HG03342 (cell line): ENCODE data around the gene GULP1.
"Not testable (repeated sequence)": the region's sequence is repeated elsewhere in the genome, so short reads cannot be mapped to it uniquely, and the experiment has no call there.

Experiments
- ATAC-seq: cut with Tn5 transposase; IDR thresholded peaks from one replicate; pipeline ENCODE4 v1.9.1; 2021; ENCODE audit warnings: mild to moderate bottlenecking, moderate library complexity; ENCODE audit not compliant: unreplicated experiment

Gene GULP1

DNA sequence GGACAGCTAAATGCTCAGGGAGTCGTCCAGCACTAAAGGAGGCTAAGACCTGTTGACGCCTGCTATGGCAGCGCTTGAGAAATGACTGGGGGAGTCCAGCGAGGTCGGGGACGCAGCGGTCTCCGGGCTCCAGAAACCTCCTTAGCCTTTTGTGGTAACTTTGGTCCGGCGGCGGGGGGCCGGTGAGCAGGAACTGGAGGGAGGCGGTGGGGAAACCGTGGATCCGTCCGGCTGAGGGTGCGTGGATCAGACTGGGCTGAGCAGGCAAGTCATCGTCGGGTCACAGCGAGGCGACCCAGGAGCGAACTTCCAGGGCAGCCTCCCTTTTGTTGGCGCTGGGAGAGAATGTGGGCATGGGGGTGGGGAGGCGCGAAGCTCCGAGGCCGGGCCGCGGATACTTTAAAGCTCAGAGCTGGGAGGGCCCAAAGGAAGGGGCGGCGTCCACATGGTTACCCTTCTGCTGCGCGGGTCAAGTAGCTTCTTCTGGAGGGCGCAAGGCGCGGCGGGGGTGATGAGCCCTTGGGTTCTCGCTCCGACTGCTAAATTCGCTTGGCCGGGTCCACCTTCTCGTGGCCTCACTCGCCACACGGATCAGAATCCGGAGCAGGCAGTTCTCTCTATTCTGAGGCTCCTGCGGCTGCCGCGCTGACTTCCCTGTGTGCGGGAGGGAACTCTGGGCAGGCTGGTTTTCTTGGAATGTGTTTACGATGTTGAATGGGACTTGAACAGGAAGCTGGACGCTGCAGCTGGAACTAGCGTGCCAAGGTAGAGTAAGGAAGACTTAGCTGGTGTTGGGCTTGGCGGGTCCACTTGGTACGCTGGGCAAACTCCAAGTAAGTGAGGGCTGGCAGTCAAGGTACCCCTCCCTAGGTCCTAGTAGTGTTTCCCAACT, 920 bp downstream of the GULP1 start:
- no peak for ATAC-seq

DNA sequence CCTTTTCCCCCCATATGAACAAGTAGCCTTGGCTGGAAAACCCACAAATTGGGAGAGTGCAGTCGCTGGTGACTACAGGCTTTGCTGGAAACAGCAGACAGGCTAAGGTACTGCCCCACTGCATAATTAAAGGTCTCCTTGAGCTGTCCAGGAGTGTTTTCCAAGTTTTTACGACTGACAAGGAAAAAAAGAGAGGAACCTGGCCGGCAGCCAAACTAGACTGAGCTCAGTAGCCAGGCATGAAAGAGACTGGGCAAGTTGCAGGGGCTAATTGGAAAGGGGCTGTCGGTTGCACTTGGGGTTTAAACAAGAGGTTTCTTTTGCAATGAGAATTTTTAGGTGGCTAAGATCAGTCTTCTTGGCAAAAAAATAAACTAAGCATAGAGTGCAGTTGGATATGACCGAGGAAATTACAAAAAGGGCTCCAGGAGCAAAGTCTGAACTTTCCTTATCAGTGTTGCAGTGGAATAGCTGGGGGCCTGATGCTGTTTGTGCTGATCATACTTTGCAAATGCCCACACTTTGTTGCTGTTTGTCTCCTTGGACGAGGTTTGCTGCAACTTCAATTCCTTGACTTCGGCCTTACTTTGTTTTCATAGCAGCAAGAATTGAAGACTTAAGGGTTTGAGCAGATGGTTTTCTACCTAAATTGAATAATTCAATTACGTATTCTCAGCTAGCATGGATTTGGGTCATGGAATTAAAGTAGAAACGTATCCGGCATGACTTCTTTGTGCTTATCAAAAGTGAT, 2.1 kb downstream of the GULP1 start:
- ATAC-seq, result no peak

DNA sequence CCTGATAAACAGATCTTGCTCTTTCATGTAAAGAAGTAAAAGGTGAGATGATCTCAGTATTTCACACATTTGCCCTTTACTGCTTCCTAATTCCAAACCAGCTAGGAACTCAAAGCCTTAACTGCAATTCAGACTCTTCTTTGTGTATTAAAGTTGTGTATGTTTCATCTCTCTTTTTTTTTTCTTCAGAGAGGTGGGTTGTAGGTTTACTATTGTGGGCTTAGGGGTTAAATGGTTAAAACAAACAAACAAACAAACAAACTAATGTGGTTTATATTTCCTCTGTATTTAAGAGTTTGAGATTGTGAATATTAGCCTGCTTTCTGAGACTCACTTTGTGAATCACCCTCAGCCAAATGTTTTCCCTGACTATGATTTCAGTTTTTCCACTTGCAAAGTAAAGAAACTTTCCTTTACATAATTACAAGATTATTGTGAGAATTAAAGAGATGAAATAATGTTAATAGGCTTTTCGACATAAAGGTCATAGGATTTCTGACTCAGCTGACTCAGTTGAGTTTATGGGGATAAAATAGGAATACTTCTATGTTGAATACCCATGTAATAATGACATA, 2.8 kb downstream of the GULP1 start:
- ATAC-seq, result no peak

DNA sequence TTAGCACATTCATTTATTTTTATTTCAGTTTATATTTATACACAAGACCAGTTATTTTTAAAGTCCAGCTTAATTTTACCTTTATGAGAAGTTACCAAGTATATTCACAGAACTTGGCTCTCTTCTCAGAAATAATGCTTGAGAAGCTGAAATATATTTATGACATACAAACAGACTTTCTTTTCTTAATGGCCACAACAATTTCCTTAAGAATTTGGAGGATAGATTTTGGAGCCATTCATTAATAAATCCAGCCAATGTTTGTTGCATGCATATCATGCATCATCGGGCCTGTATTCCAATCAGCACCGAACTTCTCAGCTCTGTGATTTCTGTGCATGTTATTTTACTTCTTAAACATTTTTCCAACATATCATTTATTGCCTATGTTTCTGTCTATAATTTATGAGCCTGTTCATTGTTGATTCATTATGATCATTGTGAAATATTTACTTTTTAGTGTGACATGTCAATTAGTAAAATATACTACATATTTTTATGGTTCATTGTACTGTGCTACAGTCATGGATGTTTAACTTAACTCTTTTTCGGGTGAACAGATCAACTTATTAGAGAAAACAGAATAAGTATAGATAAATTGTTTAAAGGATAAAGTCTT, 3.5 kb downstream of the GULP1 start:
- ATAC-seq, result no peak

DNA sequence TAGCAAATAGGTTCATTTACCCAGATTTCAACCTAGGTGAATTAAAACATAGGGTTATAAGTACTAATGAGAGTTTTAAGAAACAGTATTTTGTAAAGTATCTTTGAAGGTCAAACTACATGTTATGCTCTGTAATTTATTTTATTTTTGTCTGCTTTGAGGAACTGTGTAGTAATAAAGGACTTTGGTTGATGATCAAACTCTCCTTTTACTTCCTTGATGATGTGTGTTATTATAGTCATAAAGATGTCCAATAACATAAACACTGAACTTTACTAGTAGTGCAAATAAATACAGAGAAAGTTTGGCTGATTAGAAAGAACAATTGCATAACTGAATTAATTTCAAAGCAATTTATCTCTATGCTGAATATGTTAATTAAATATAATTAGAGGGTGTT, 6.3 kb downstream of the GULP1 start:
- no peak for ATAC-seq

DNA sequence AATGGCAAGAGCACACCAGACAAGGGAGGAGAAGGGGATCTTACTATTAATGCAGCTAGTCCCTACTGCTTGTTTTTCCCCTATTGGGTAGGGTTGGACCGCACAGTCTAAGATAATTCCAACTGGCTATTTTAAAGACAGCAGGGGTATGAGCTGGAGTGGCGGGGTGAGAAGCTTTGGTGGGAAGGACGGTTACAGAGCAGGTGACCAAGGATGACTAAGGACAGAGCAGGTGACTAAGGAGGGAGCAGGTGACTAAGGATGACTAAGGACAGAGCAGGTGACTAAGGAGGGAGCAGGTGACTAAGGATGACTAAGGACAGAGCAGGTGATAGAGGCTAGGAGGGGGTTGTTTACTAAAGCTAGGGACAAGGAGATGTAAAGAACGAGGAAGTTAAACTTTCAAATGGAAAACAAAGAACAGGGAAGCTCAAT, 7.3 kb downstream of the GULP1 start:
- ATAC-seq, result not testable (repeated sequence)

DNA sequence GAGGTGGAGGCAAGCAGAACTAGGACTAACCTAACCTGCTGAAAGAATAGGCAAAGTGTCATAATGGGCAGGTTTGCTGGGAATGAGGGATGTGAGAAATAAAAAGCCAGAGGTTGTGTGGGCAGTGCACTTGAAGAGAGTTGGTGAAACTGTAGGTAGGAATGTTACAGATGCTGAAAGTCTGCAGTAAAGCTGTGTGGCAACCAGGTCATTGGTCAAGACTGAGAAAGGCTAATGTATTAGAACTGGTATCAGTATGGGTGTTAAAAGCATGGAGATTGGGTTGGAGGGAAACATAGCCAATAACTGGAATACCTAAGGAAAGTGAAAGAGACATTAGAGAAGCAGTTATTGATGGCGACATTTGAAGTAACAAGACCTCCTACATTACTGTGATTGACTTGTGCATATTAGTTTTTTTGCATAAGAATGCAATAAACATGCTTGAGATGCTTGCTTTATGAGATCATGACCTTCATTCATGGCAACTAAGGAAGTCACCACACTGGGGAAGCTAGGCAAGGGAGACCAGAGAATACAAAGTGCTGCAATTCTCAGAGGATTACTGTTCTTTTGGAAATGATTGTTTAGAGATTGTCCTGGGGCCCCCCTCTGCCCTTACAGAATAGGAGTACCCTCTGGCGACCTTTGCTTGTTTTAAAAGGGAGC, 11.8 kb downstream of the GULP1 start:
- no peak for ATAC-seq

DNA sequence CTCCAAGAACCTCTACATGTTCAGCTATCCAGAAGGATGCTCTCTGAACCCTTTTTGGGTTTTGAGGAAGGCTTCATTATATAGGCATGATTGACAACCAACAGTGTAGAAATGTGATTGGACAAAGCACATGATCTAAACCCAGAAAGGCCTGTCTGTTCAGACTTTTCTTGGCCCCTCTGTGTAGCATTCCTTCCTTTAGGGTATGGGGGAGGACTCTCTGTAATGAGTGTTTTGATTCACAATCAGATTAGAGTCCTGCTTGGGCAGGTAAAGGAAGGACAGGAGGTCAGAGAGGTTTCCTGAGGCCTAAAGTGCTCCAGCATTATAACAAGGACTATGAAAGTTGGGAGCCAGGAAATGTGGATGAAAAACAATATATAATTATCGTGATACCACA, 13.6 kb downstream of the GULP1 start:
- ATAC-seq, result no peak

DNA sequence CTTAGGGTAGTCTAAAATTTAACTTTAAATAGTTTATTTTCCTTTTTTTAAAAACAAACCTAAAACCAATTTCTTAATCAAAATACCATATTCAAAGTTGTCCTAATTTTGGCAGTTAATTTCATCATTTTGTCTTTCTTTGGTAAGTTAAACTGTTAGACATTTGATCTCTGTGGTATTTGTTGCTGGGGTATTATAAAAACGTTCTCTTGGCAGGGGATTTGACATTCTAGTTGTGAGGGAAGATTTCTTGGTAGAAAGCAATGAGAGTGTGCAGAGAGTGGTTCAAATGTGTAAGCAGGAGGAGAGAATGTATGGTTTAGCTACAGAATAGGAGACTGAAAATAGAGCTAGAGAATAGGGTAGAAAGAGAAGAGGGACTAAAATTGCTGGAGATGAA, 14.6 kb downstream of the GULP1 start:
- ATAC-seq, result no peak

DNA sequence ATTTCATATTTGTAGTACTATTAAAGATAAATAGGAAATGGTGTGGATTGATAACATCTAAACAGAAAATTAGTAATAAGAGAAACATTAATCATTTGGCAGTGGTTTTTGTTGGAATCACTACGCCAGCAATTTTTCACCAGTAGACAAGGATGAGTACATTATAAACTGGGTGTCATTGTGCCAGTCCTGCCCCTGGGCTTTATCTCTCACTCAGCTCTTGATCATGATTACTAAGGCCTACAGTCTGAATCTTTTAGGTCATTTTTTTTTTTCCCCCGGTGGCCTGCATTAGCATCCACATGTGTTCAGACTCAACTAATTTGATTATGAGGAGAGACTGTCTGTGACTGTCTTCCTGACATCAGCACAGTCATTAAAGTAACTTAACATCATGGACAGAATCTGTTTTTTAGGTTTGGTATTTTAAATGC, 16.2 kb downstream of the GULP1 start:
- ATAC-seq, result no peak

DNA sequence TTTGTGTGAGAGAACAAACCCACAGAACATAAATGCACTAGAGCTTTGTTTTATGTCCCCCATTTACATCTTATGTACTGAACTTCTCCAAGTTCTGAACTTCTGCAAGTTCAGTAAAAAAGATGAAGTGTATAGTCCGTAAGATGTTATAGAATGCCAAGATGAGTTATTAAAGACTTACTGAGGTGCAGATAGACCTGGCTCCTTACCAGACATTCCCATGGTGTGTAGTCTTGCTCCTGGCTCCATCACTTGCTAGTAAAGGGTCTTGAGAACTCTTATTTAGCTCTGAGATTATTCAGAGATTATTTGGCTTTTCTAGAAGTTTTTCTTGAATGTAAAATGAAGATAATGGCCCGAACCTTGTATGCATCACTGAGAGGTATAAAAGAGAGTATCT, 16.8 kb downstream of the GULP1 start:
- no peak for ATAC-seq

DNA sequence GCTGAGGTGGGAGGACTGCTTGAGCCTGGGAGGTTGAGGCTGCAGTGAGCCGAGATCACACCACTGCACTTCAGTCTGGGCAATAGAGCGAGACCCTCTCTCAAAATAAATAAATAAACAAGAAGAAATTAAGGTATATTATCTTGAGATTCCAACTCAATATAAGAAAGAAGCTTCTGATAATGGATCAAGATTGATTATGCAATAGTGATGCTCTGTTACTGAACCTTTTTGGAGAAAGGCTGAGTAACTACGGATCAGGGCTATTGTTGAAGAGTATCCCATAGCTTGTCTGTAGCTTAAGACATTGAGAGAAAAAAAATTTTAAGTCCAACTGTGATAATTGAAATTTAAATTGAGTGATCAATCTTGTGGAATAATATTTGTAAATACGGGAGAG, 17.7 kb downstream of the GULP1 start:
- no peak for ATAC-seq

DNA sequence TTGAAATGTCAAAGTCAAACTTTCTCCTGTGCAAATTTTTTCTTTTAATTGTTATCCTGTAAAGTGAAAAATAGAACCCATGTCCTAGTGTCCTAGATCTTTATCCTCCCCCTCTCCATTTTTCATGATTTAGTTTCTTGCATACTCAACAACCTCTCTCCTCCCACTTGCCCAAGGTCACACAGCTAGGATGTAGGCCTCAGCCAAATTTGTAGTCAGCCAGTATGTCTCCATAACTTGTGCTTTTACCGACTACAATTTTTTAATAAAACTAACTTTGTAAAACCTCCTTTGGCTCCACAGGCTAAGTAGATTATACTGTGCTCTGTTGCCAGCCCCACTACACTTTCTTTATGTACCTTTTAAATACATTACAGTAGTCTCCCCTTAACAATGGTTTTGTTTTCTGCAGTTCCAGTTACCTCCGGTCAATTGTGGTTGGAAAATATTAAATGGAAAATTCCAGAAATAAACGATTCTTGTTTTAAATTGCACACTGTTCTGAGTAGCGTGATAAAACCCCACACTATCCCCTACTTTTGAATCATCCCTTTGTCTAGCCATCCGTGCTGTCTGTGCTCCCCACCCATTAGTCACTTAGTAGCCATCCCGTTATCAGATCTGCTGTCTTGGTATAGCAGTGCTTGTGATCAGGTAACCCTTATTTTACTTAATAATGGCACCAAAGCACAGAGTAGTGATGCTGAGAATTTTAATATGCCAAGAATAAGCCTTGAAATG, 22.8 kb downstream of the GULP1 start:
- ATAC-seq, result no peak

DNA sequence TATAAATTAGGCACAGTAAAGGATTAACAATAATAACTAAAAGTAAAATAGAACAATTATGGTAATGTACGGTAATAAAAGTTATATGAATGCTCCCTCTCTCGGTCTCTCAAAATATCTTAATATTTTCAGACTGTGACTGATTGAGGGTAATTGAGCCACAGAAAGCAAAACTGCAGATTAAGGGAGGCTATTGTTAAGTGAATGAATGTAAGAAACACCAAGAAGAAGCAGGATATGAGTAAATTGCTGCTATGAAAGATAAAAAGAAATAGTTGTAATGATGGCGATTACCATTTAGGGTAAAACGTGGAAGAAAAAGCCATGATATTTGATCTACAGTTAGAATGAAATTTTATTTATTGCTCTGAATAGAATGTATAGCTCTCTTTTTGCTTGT, 24.1 kb downstream of the GULP1 start:
- no peak for ATAC-seq

DNA sequence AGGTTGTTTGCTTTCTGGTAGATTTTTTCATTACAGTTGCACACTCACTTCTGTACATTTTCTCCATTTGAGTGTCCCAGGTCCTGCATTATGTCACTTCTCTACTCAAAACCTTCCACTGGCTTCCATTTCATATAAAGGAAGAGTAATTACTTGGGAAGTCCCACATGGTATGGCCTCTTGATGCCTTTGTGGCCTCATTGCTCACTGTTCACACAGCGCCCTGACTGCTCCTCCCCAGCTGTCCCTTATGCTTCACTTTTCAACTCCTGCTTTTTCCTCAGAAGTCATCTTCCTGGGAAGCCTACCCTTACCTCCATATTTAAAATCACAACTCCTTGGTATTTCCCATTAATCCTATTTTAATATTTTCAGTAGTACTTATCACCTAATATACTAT, 24.7 kb downstream of the GULP1 start:
- ATAC-seq, result no peak

DNA sequence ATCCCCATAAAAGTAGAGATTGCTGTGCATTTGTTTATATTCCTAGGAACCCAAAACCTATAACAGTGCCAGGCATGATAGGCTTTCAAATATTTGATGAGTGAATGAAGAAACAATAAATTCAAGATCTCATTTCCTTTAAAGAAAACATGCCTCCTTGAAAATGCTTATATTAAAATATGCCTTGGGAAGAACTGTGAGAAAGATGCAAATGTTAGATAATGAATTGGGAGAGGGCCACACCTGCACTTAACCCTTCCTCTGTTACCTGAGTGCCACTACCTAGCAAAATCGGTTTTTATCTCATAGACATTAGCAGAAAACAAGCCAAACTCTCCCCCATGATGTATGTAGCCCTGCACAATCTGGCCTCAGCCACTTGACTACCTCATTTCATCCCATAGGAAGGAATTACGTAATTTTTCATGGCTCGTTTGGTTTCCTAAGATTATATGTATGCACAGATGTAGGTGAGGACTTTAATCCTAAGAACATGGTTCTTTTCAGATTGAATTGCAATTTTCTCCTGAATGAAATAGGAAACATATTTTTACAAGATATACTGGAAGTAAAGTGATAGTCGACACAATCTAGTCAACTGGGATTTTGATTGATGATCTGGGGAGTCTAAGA, 25.2 kb downstream of the GULP1 start:
- no peak for ATAC-seq

DNA sequence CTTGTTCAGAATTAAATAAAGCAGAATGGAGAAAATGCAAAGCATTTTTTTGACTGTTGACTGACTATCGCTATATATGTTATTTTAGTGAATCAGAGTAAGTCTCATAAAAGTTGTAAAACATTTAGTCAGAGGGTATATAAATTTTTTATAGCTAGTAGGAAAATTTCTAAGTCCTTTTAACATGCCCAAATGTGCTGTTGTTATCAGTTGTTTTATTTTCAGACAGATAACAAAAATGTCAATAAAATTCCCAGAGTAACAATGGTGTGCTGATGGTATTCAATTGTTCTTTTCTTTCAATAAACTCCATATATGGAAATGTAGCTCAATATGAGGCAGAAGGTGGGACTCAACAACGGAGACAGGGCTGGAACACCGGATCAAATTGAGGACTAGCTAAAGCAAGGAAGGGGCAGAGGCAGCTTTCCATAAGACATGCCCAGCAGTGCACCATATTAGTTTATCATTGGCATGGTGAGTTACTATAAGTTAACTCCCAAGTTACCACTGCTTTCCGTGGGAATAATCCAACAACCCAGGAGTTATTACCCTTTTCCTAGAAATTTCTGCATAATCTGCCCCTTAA, 26.6 kb downstream of the GULP1 start:
- no peak for ATAC-seq

DNA sequence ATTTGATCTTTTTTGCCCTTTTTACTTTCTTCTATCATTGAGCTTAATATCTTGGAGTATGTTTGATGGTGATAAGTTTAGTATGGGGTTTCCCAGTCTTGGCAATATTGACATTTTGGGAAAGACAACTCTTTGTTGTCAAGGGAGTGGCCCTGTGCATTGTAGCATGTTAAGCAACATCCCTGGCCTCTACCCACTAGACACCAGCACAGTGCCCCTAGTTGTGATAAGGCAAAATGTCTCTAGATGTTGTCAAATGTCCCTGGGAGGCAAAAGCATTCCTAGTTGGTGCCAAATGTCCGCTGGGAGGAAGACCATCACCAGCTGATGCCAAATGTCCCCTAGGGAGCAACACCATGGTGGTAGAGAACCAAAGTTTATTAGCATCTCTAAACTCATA, 28.2 kb downstream of the GULP1 start:
- no peak for ATAC-seq

DNA sequence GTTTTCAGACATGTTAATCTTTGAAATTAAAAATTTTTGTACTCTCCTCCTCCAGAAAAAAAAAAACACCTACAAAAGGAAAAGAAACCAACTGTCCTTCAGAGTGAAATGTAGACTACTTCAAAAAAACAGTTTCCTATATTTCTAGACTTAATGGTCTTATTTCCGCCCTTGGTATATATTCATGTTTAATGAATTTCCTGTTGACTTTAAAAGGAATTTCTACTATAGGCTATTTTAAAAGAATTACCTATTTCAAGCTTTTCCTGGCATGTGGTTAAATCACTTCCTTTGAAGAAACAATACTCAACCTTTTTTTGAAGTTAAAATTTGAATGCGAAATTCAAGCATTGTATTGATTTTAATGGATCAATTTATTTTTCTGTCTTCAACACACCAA, 29.2 kb downstream of the GULP1 start:
- ATAC-seq, result no peak
